Caco-2 (cell line): Measurements from ENCODE around the gene SLC44A4. TPM values are rescaled to one million over a fixed set of nuclear protein-coding genes. Genes with fewer than 3 reads are reported as not detected.
A peak's percentile ranks its signal among the peaks of the same experiment; 100 is the strongest.
"Not testable (repeated sequence)": the region's sequence is repeated elsewhere in the genome, so short reads cannot be mapped to it uniquely, and the experiment has no call there.

Source experiments
- BruUV-seq: library from RNA; stranded (reverse); fragments of 400-500 nt; replicated peaks from 2 replicates; lab custom pipeline; 2021; lab: Mats Ljungman, UMichigan
- CTCF ChIA-PET: fragments of 300-600 bp; sonication (Branson Sonifier 250); formaldehyde crosslinking; loops from one replicate; lab custom pipeline; 2022; ENCODE audit warnings: antibody characterized with exemption; lab: Charles Lee
- POLR2A ChIA-PET: fragments of 300-600 bp; sonication (Branson Sonifier 250); formaldehyde crosslinking; loops from one replicate; lab custom pipeline; 2022; ENCODE audit warnings: antibody characterized with exemption; lab: Charles Lee
- DNase-seq, 2 experiments: peaks; one replicate each; pipeline versions ENCODE4 v3.0.0 to v3.0.0-alpha.2; 2020 to 2022
- H3K27me3 ChIP-seq: replicated peaks from 2 replicates; pipeline ENCODE4 v1.6.0; 2011; ENCODE audit warnings: low read length; ENCODE audit not compliant: control insufficient read depth, insufficient read depth
- H3K36me3 ChIP-seq: 2 replicates; pipeline ENCODE4 v1.5.1; 2011; ENCODE audit warnings: low read length; ENCODE audit not compliant: control insufficient read depth, insufficient read depth
- H3K4me1 ChIP-seq: fragments of 250-450 bp; sonication (Bioruptor Pico); 2 replicates; pipeline ENCODE4 v1.5.1; 2020; ENCODE audit warnings: mild to moderate bottlenecking
- H3K4me3 ChIP-seq: 2 replicates; pipeline ENCODE4 v1.5.1; 2011; ENCODE audit warnings: low read depth, mild to moderate bottlenecking, control low read depth, low read length
- H3K9me3 ChIP-seq: fragments of 250-450 bp; sonication (Bioruptor Pico); 2 replicates; pipeline ENCODE4 v1.5.1; 2020; ENCODE audit warnings: mild to moderate bottlenecking, moderate library complexity
- H3K27ac Mint-ChIP-seq: one replicate; pipeline ENCODE4 v1.8.0; 2022; ENCODE audit warnings: mixed read lengths; ENCODE audit not compliant: unreplicated experiment
- H3K27me3 Mint-ChIP-seq: one replicate; pipeline ENCODE4 v1.8.0; 2022; ENCODE audit warnings: mixed read lengths; ENCODE audit not compliant: insufficient read depth, unreplicated experiment
- H3K36me3 Mint-ChIP-seq: one replicate; pipeline ENCODE4 v1.8.0; 2022; ENCODE audit warnings: mild to moderate bottlenecking, mixed read lengths; ENCODE audit not compliant: insufficient read depth, unreplicated experiment
- H3K4me1 Mint-ChIP-seq: one replicate; pipeline ENCODE4 v1.8.0; 2022; ENCODE audit warnings: low read depth, mixed read lengths; ENCODE audit not compliant: unreplicated experiment
- H3K4me3 Mint-ChIP-seq: one replicate; pipeline ENCODE4 v1.8.0; 2022; ENCODE audit warnings: mild to moderate bottlenecking, moderate library complexity, mixed read lengths; ENCODE audit not compliant: unreplicated experiment
- H3K9me3 Mint-ChIP-seq: one replicate; pipeline ENCODE4 v1.8.0; 2022; ENCODE audit warnings: mixed read lengths; ENCODE audit not compliant: unreplicated experiment
- intact Hi-C: fragments of 100-400 bp; cut with micrococcal nuclease; formaldehyde crosslinking; loops from one replicate; pipeline ENCODE4 v1.10.0; 2022; ENCODE audit not compliant: unreplicated experiment
- total RNA-seq: library from RNA; stranded (reverse); gene quantifications from 2 replicates; pipeline ENCODE4 v1.2.3, GENCODE V29; 2022
- TF ChIP-seq, protein P1 (sequence below), 2 experiments: fragments of 200-600 bp in 1 of 2; IDR thresholded peaks; 1 replicate in 1 of 2; 2 replicates in 1 of 2; pipeline versions ENCODE4 v1.5.1 to v1.8.0; 2011 to 2022; ENCODE audit warnings: antibody characterized with exemption in 1 of 2, control low read depth in 1 of 2, inconsistent platforms in 1 of 2, low read depth in 1 of 2, low read length in 1 of 2, mild to moderate bottlenecking in 1 of 2, moderate library complexity in 1 of 2; ENCODE audit not compliant: insufficient read depth in 1 of 2, severe bottlenecking in 1 of 2, unreplicated experiment in 1 of 2

The SLC44A4 gene
- total RNA-seq, 1 experiment from 2014 or later, result 0.57 TPM

DNA sequence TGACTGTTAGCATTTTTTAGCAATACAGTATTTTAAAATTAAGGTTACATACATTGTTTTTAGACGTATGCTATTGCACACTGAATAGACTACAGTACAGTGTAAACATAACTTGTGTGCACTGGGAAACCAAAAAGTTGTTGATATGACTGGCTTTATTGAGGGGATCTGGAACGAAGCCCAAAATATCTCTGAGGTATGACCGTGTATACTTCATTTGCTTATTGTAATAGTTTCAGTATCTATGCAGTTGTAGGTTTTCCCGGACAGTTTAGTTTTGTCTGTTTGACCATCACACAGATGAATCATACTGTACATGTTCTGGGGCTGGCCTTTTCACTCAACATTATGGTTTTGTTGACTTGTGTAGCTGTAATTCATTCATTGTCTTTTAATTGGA, 30.0 kb upstream of the SLC44A4 start:
- BruUV-seq, result no TSS peak
- no peaks in the 10 kb centered on the region for H3K36me3 ChIP-seq
- ChIA-PET CTCF (interaction anchor here (0.7 kb wide), 1 partner anchor 10 kb away, joined by 4 read pairs; no protein-coding TSS in a partner anchor), POLR2A (no interaction called here)
- TF ChIP-seq, protein P1, sequence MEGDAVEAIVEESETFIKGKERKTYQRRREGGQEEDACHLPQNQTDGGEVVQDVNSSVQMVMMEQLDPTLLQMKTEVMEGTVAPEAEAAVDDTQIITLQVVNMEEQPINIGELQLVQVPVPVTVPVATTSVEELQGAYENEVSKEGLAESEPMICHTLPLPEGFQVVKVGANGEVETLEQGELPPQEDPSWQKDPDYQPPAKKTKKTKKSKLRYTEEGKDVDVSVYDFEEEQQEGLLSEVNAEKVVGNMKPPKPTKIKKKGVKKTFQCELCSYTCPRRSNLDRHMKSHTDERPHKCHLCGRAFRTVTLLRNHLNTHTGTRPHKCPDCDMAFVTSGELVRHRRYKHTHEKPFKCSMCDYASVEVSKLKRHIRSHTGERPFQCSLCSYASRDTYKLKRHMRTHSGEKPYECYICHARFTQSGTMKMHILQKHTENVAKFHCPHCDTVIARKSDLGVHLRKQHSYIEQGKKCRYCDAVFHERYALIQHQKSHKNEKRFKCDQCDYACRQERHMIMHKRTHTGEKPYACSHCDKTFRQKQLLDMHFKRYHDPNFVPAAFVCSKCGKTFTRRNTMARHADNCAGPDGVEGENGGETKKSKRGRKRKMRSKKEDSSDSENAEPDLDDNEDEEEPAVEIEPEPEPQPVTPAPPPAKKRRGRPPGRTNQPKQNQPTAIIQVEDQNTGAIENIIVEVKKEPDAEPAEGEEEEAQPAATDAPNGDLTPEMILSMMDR (IDR thresholded peaks at IDR 0.05; ENCODE audit: insufficient read depth in 1 of 2, low read depth in 1 of 2, low read length in 1 of 2, severe bottlenecking in 1 of 2, unreplicated experiment in 1 of 2), result no peak
- no peak for DNase-seq
- H3K4me3 Mint-ChIP-seq, result no peak overlapping the region
- no peaks in the 10 kb centered on the region for H3K27me3 Mint-ChIP-seq
- H3K4me3 ChIP-seq, result no peak overlapping the region
- H3K36me3 Mint-ChIP-seq, result no peaks in the 10 kb centered on the region
- peaks cover 2% of the 10 kb centered on the region; the same call in 1 of the 2 replicates for H3K4me1 ChIP-seq
- no peaks in the 10 kb centered on the region for H3K4me1 Mint-ChIP-seq
- H3K9me3 Mint-ChIP-seq, result no peaks in the 10 kb centered on the region
- H3K27me3 ChIP-seq, result no peaks in the 10 kb centered on the region
- H3K9me3 ChIP-seq, result no peaks in the 10 kb centered on the region
- intact Hi-C loops, result no loop called here
- H3K27ac Mint-ChIP-seq, result no peak overlapping the region

DNA sequence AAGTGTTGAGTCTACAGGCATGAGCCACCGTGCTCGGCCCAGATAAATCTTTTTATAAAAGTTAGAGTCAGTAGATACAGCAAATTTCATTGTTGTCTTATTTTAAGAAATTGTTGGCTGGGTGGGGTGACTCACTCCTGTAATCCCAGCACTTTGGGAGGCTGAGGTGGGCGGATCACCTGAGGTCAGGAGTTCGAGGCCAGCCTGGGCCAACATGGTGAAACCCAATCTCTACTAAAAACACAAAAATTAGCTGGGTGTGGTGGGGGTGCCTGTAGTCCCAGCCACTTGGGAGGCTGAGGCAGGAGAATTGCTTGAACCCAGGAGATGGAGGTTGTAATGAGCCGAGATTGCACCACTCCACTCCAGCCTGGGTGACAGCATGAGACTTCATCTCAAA, 29.5 kb upstream of the SLC44A4 start:
- H3K36me3 ChIP-seq, H3K27me3 Mint-ChIP-seq, H3K4me3 ChIP-seq, H3K27me3 ChIP-seq, H3K27ac Mint-ChIP-seq, H3K4me3 Mint-ChIP-seq, H3K9me3 ChIP-seq, H3K4me1 Mint-ChIP-seq, intact Hi-C loops, H3K9me3 Mint-ChIP-seq, BruUV-seq, H3K4me1 ChIP-seq, DNase-seq, POLR2A ChIA-PET, H3K36me3 Mint-ChIP-seq: not testable (repeated sequence)
- CTCF ChIA-PET, result interaction anchor here (1.0 to 2.4 kb wide), 4 partner anchors 14 to 101 kb away, joined by 3 to 11 read pairs (median 4); partner anchors contain the start of gene LSM2

DNA sequence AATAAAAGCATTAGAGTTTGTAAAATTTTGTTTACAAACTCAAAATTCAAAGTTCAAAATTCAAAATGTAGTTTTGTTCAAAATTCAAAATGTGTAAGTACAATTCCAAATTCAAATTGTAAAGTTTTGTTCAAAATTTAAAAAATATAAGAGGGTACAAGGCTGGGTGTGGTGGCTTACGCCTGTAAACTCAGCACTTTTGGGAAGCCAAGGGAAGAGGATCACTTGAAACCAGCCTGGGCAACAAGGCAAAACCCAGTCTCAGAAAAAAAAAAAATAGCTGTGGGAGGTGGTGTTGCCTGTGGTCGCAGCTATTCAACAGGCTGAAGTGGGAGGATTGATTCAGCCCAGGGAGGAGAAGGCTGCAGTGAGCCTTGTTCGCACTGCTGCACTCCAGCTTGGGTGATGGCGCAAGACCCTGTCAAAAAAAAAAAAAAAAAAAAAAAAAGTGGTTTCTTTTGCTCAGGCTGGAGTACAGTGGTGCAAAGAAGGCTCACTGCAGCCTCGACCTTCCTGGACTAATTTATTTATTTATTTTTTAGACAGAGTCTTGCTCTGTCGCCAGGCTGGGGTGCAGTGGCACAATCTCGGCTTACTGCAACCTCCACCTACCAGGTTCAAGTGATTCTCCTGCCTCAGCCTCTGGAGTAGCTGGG, 28.5 kb upstream of the SLC44A4 start:
- ChIA-PET CTCF (interaction anchor here (0.6 to 2.4 kb wide), 7 partner anchors 9 to 288 kb away, joined by 3 to 11 read pairs (median 4); partner anchors contain the start of genes LSM2 and VARS1), POLR2A (interaction anchor here (0.7 kb wide), 1 partner anchor 169 kb away, joined by 3 read pairs; no protein-coding TSS in a partner anchor)
- intact Hi-C loops, result no loop called here
- Histone ChIP-seq H3K9me3 (no peaks in the 10 kb centered on the region), H3K36me3 (no peaks in the 10 kb centered on the region), H3K4me1 (peaks cover 13% of the 10 kb centered on the region; the same call in 1 of the 2 replicates), H3K27me3 (no peaks in the 10 kb centered on the region), H3K4me3 (no peak overlapping the region)
- Mint-ChIP-seq H3K36me3 (peaks cover 10% of the 10 kb centered on the region), H3K27ac (no peak overlapping the region), H3K4me3 (no peak overlapping the region), H3K4me1 (peaks cover 10% of the 10 kb centered on the region), H3K9me3 (no peaks in the 10 kb centered on the region), H3K27me3 (no peaks in the 10 kb centered on the region)
- DNase-seq, result peak in 1 of 2 experiments; percentile 55
- no TSS peak for BruUV-seq
- TF ChIP-seq, protein P1 (IDR thresholded peaks at IDR 0.05; ENCODE audit: insufficient read depth in 1 of 2, low read depth in 1 of 2, low read length in 1 of 2, severe bottlenecking in 1 of 2, unreplicated experiment in 1 of 2), result no peak

DNA sequence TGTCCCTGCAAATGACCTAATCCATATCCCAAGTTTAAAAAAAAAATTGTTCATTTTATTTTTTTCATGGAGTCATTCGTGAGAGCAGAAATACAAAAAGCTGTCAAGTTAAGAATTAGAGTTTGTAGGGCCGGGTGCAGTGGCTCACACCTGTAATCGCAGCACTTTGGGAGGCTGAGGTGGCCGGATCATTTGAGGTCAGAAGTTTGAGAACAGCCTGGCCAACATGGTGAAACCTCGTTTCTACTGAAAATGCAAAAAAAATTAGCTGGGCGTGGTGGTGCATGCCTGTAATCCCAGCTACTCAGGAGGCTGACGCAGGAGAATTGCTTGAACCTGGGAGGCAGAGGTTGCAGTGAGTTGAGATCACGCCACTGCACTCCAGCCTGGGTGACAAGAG, 27.9 kb upstream of the SLC44A4 start:
- H3K27me3 ChIP-seq, H3K4me3 ChIP-seq, BruUV-seq, H3K27me3 Mint-ChIP-seq, intact Hi-C loops, DNase-seq, POLR2A ChIA-PET, H3K9me3 Mint-ChIP-seq, H3K4me3 Mint-ChIP-seq, H3K9me3 ChIP-seq, H3K36me3 ChIP-seq: not testable (repeated sequence)
- CTCF ChIA-PET, result interaction anchor here (0.6 to 2.4 kb wide), 5 partner anchors 15 to 289 kb away, joined by 3 to 11 read pairs (median 5); partner anchors contain the start of gene VARS1
- H3K4me1 ChIP-seq, result peaks cover 13% of the 10 kb centered on the region; the same call in 1 of the 2 replicates
- peaks cover 10% of the 10 kb centered on the region for H3K4me1 Mint-ChIP-seq
- H3K36me3 Mint-ChIP-seq, result peaks cover 15% of the 10 kb centered on the region
- H3K27ac Mint-ChIP-seq, result peak overlapping the region; percentile 10
